ENCODE data around the gene UCN2. TPM values are rescaled to one million over a fixed set of nuclear protein-coding genes. Genes with fewer than 3 reads are reported as not detected.

UCN2 gene
- total and polyA plus RNA-seq, 2 of the 8 experiments (the other 6 are each of a cell fraction or from before 2014, with no cell fraction given): 0.14 TPM; not detected in 1

- DNase-seq (ENCODE audit: low read depth in 1 of 2, low spot score in 2 of 2) (no peak), FAIRE-seq (no peak)
- H4K5ac ChIP-seq (ENCODE audit: insufficient read length, low read depth, low read length): no peak overlapping the region
- peaks cover 1% of the 10 kb centered on the region; the same call in 1 of the 2 replicates for H3K23me2 ChIP-seq (ENCODE audit: low read depth, low read length)
- H3K4ac ChIP-seq (replicated peaks; ENCODE audit: insufficient read length, low read depth, low read length): no peak overlapping the region
- no peak overlapping the region for H3K14ac ChIP-seq (ENCODE audit: insufficient read length)
- H3K79me2 ChIP-seq (ENCODE audit: control insufficient read depth in 1 of 2, insufficient read depth in 2 of 2, low read length in 2 of 2): no peaks in the 10 kb centered on the region
- no peak overlapping the region; the same call in 1 of the 2 replicates for H2BK15ac ChIP-seq (ENCODE audit: low read length)
- H3K9me3 ChIP-seq (ENCODE audit: insufficient read depth in 2 of 2, low read depth in 1 of 2, low read length in 1 of 2): no peaks in the 10 kb centered on the region
- no peak overlapping the region for H2BK120ac ChIP-seq (replicated peaks; ENCODE audit: low read depth, low read length)
- H3K36me3 ChIP-seq (ENCODE audit: control insufficient read depth in 2 of 4, insufficient read depth in 4 of 4, low read length in 3 of 4): peaks cover 24 to 29% (median 26%) of the 10 kb centered on the region in 4 experiments
- H2BK5ac ChIP-seq (ENCODE audit: low read depth, low read length): peak overlapping the region; percentile 75; the same call in 1 of the 2 replicates
- WGBS, 2 experiments (ENCODE audit: extremely low coverage in 1 of 2, insufficient coverage in 1 of 2, insufficient read length in 1 of 2, insufficient replicate concordance in 2 of 2, low coverage in 1 of 2, low lambda C conversion rate in 2 of 2, missing lambda C conversion rate in 1 of 2): 86% methylated on average over 5 of the region's 5 CpGs; no CpG with 5 or more reads in 1 of the 2 experiments
- H3K27me3 ChIP-seq (replicated peaks in 1 of 4; ENCODE audit: control insufficient read depth in 3 of 4, extremely low read depth in 1 of 4, insufficient read depth in 3 of 4, low read length in 3 of 4): peaks cover 0 to 6% (median 0%) of the 10 kb centered on the region in 4 experiments; a peak in 4 of 7 replicates
- H3K18ac ChIP-seq (ENCODE audit: extremely low read depth, low read length): no peak overlapping the region; the same call in 1 of the 2 replicates
- H4K91ac ChIP-seq (replicated peaks; ENCODE audit: insufficient read length, low read length): no peak overlapping the region
- H2BK12ac ChIP-seq (ENCODE audit: low read depth, low read length): 0 out of 2 replicates have a peak overlapping the region, but pooled peaks have one; percentile 39
- H3K4me3 ChIP-seq (ENCODE audit: extremely low read depth in 1 of 4, insufficient read depth in 2 of 4, low read depth in 3 of 4, low read length in 4 of 4): no peak overlapping the region
- peak overlapping the region; percentile 3; the same call in 1 of the 2 replicates for H4K8ac ChIP-seq (ENCODE audit: extremely low read depth, insufficient read depth, low read length)
- no peak overlapping the region for H3K23ac ChIP-seq (ENCODE audit: insufficient read length)
- H2AK5ac ChIP-seq (ENCODE audit: low read depth, low read length): 0 out of 2 replicates have a peak overlapping the region, but pooled peaks have one; percentile 53
- H3K27ac ChIP-seq (ENCODE audit: low read depth, low read length): no peak overlapping the region
- H3K56ac ChIP-seq (replicated peaks; ENCODE audit: insufficient read length, low read depth, low read length): no peak overlapping the region
- peak overlapping the region in 1 of 2 experiments; percentile 36; a peak in 2 of 4 replicates for H3K4me2 ChIP-seq (ENCODE audit: insufficient read depth in 1 of 2, low read depth in 2 of 2, low read length in 2 of 2)
- H3K9ac ChIP-seq (replicated peaks in 1 of 4; ENCODE audit: extremely low read depth in 1 of 4, low read depth in 3 of 4, low read length in 3 of 4): no peak overlapping the region
- CTCF ChIA-PET (ENCODE audit: partially characterized antibody): interaction anchor here (0.6 to 1.3 kb wide), 4 partner anchors 11 to 68 kb away, joined by 3 to 6 read pairs (median 4); partner anchors contain the start of gene SLC26A6
- peaks cover 3 to 18% (median 15%) of the 10 kb centered on the region in 4 experiments; a peak in 6 of 7 replicates for H3K4me1 ChIP-seq (replicated peaks in 1 of 4; ENCODE audit: control insufficient read depth in 3 of 4, insufficient read depth in 4 of 4, low read length in 3 of 4)
- H3K79me1 ChIP-seq (ENCODE audit: low read depth, low read length): no peaks in the 10 kb centered on the region
- H2AFZ ChIP-seq (ENCODE audit: low read length): no peak overlapping the region
- peaks cover 0 to 27% of the 10 kb centered on the region in 2 experiments for H4K20me1 ChIP-seq (replicated peaks in 1 of 2; ENCODE audit: control insufficient read depth in 1 of 2, insufficient read depth in 2 of 2, low read length in 2 of 2)
- POLR2A ChIA-PET (ENCODE audit: partially characterized antibody): interaction anchor here (0.7 to 5.1 kb wide), 14 partner anchors 9 to 167 kb away, joined by 3 to 23 read pairs (median 6); partner anchors contain the start of genes CELSR3, PLXNB1, SLC26A6 and UCN2
- no peak overlapping the region for H2BK20ac ChIP-seq (ENCODE audit: low read length)
These were observed 32.6 kb upstream of the UCN2 start for GRCh38 chr3:48596157-48596556.

All from H1 (cell line).